Activated CD8-positive, alpha-beta memory T cell treated with anti-CD3 and anti-CD28 coated beads for 24 hours (primary cell): ENCODE measurements around the gene CCDC181.
"Not testable (repeated sequence)": the region's sequence is repeated elsewhere in the genome, so short reads cannot be mapped to it uniquely, and the experiment has no call there.

Experiments used
- DNase-seq: peaks from one replicate; pipeline ENCODE4 v3.0.0-alpha.2; 2020

The CCDC181 gene

GRCh38 chr1:169427081-169427641 lies at the start of gene CCDC181:
Gene CCDC181, minus strand, starts transcription at chr1:169427474. Its CDS starts 2,547 bp downstream, at chr1:169424927.
- peak; percentile 82 for DNase-seq

GRCh38 chr1:169475806-169476387 lies 48.6 kb upstream of the CCDC181 start:
- no peak for DNase-seq

- no peak for DNase-seq
Observed at GRCh38 chr1:169474302-169474995, 47.2 kb upstream of the CCDC181 start.

- DNase-seq, result no peak
Observed at GRCh38 chr1:169473347-169473746, 46.1 kb upstream of the CCDC181 start.

GRCh38 chr1:169472738-169473137 lies 45.5 kb upstream of the CCDC181 start:
- DNase-seq, result no peak

GRCh38 chr1:169468982-169469381 lies 41.7 kb upstream of the CCDC181 start:
- no peak for DNase-seq

GRCh38 chr1:169466259-169467230 lies 39.3 kb upstream of the CCDC181 start:
- DNase-seq, result no peak

- no peak for DNase-seq
Observed at GRCh38 chr1:169465281-169465680, 38.0 kb upstream of the CCDC181 start.

- no peak for DNase-seq
Observed at GRCh38 chr1:169462385-169462784, 35.1 kb upstream of the CCDC181 start.

GRCh38 chr1:169461390-169462000 lies 34.2 kb upstream of the CCDC181 start:
- no peak for DNase-seq

- DNase-seq, result no peak
Observed at GRCh38 chr1:169460191-169460833, 33.0 kb upstream of the CCDC181 start.

GRCh38 chr1:169457443-169457842 lies 30.2 kb upstream of the CCDC181 start:
- no peak for DNase-seq

- no peak for DNase-seq
Observed at GRCh38 chr1:169456029-169456428, 28.8 kb upstream of the CCDC181 start.

- no peak for DNase-seq
Observed at GRCh38 chr1:169452921-169453320, 25.6 kb upstream of the CCDC181 start.

GRCh38 chr1:169451218-169451824 lies 24.0 kb upstream of the CCDC181 start:
- DNase-seq, result no peak

- no peak for DNase-seq
Observed at GRCh38 chr1:169443923-169444322, 16.6 kb upstream of the CCDC181 start.

- no peak for DNase-seq
Observed at GRCh38 chr1:169426174-169426705, 1.0 kb downstream of the CCDC181 start.

- DNase-seq, result no peak
Observed at GRCh38 chr1:169421309-169421708, 6.0 kb downstream of the CCDC181 start.

GRCh38 chr1:169414952-169415351 lies 12.3 kb downstream of the CCDC181 start:
- DNase-seq, result no peak

GRCh38 chr1:169408340-169408739 lies 18.9 kb downstream of the CCDC181 start:
- DNase-seq, result not testable (repeated sequence)

GRCh38 chr1:169402578-169402977 lies 24.7 kb downstream of the CCDC181 start:
- DNase-seq, result not testable (repeated sequence)
